HepG2 (cell line): Measurements from ENCODE around the gene SPATA25. TPM values are rescaled to one million over a fixed set of nuclear protein-coding genes. Genes with fewer than 3 reads are reported as not detected.

Source experiments
- AHR ChIP-seq: IDR thresholded peaks from 2 replicates; pipeline ENCODE4 v1.6.1; 2018; ENCODE audit warnings: missing genetic modification reagents, missing compliant biosample characterization
- ARHGAP35 ChIP-seq: sonication (generic); formaldehyde crosslinking; IDR thresholded peaks from 2 replicates; pipeline ENCODE4 v1.9.0; 2022; ENCODE audit warnings: mild to moderate bottlenecking, inconsistent platforms, moderate library complexity, missing genetic modification reagents, borderline replicate concordance
- ATF7 ChIP-seq, 2 experiments: fragments of 450-650 bp in 1 of 2; sonication (generic) in 1 of 2; formaldehyde crosslinking in 1 of 2; IDR thresholded peaks; 2 replicates each; pipeline versions ENCODE4 v1.4.0 to v1.6.1; 2016 to 2020; ENCODE audit warnings: antibody characterized with exemption in 1 of 2, mild to moderate bottlenecking in 1 of 2, missing genetic modification reagents in 1 of 2
- BHLHE40 ChIP-seq: IDR thresholded peaks from 2 replicates; pipeline ENCODE4 v1.6.1; 2011; ENCODE audit warnings: low read length, improper control_type of control experiment
- CBX1 ChIP-seq: IDR thresholded peaks from one replicate; pipeline ENCODE4 v1.6.1; 2016; ENCODE audit warnings: antibody characterized with exemption, low read depth
- CREB1 ChIP-seq, 2 experiments: fragments of 450-650 bp in 1 of 2; IDR thresholded peaks; 2 replicates each; pipeline ENCODE4 v1.6.1; 2016 to 2017; ENCODE audit warnings: control low read depth in 1 of 2, mild to moderate bottlenecking in 1 of 2, missing compliant biosample characterization in 1 of 2, missing genetic modification characterization in 1 of 2
- GATAD1 ChIP-seq: IDR thresholded peaks from 2 replicates; pipeline ENCODE4 v1.6.1; 2016; ENCODE audit warnings: missing genetic modification reagents, missing compliant biosample characterization
- HDAC1 ChIP-seq: sonication (generic); formaldehyde crosslinking; IDR thresholded peaks from 2 replicates; pipeline ENCODE4 v1.5.1; 2020; ENCODE audit warnings: mild to moderate bottlenecking, missing genetic modification reagents
- HMG20B ChIP-seq: conservative IDR thresholded peaks from 2 replicates; pipeline ENCODE4 v1.6.1; 2016; ENCODE audit warnings: missing genetic modification reagents, missing compliant biosample characterization
- HMGA1 ChIP-seq: sonication (generic); formaldehyde crosslinking; conservative IDR thresholded peaks from 2 replicates; pipeline ENCODE4 v1.4.0; 2020; ENCODE audit warnings: missing genetic modification reagents
- MED1 ChIP-seq: sonication (generic); formaldehyde crosslinking; IDR thresholded peaks from 2 replicates; pipeline ENCODE4 v1.4.0; 2020; ENCODE audit warnings: missing genetic modification reagents
- MEIS2 ChIP-seq: sonication (generic); formaldehyde crosslinking; IDR thresholded peaks from 2 replicates; pipeline ENCODE4 v1.9.0; 2021; ENCODE audit warnings: mild to moderate bottlenecking, missing genetic modification reagents
- MLLT10 ChIP-seq: sonication (generic); formaldehyde crosslinking; IDR thresholded peaks from 2 replicates; pipeline ENCODE4 v1.4.0; 2020; ENCODE audit warnings: missing genetic modification reagents
- MYC ChIP-seq: sonication (generic); formaldehyde crosslinking; IDR thresholded peaks from 2 replicates; pipeline ENCODE4 v1.9.0; 2021; ENCODE audit warnings: missing genetic modification reagents, borderline replicate concordance
- NCOA2 ChIP-seq: sonication (generic); formaldehyde crosslinking; IDR thresholded peaks from 2 replicates; pipeline ENCODE4 v1.8.0; 2022; ENCODE audit warnings: inconsistent platforms
- NFKB2 ChIP-seq: sonication (generic); formaldehyde crosslinking; IDR thresholded peaks from 2 replicates; pipeline ENCODE4 v1.4.0; 2020; ENCODE audit warnings: missing genetic modification reagents, borderline replicate concordance
- SMAD3 ChIP-seq: sonication (generic); formaldehyde crosslinking; IDR thresholded peaks from 2 replicates; pipeline ENCODE4 v1.4.0; 2020; ENCODE audit warnings: missing genetic modification reagents
- TAF1 ChIP-seq: sonication (generic); formaldehyde crosslinking; IDR thresholded peaks from 2 replicates; pipeline ENCODE4 v1.4.0; 2020; ENCODE audit warnings: missing genetic modification reagents
- TCF7 ChIP-seq: sonication (generic); IDR thresholded peaks from 2 replicates; pipeline ENCODE4 v1.6.1; 2016; ENCODE audit warnings: antibody characterized with exemption, low read depth
- TGIF2 ChIP-seq: IDR thresholded peaks from 2 replicates; pipeline ENCODE4 v1.6.1; 2016; ENCODE audit warnings: control low read depth, missing compliant biosample characterization
- ZFX ChIP-seq: sonication (generic); formaldehyde crosslinking; IDR thresholded peaks from 2 replicates; pipeline ENCODE4 v1.4.0; 2020; ENCODE audit warnings: mild to moderate bottlenecking, low read depth, missing genetic modification reagents, moderate library complexity
- ZFY ChIP-seq: sonication (generic); formaldehyde crosslinking; IDR thresholded peaks from 2 replicates; pipeline ENCODE4 v1.4.0; 2020; ENCODE audit warnings: missing genetic modification reagents
- polyA plus RNA-seq, 8 experiments: library from polyadenylated mRNA; depleted of rRNA in 3 of 8; stranded (reverse) in 7 of 8; unstranded in 1 of 8; fragments of >200 nt; fragmentation: Illumina TruSeq in 4 of 8; extraction: Trizol in 4 of 8; gene quantifications; 2 replicates each; pipeline versions ENCODE4 v1.2.1 to v1.2.3, GENCODE V29; 2011 to 2016; ENCODE audit warnings: low read depth in 4 of 8, missing spikeins in 1 of 8, mixed read lengths in 1 of 8; ENCODE audit not compliant: insufficient read depth in 1 of 8
- total RNA-seq, 5 experiments: library from RNA; depleted of rRNA; stranded (reverse); fragments of >200 nt; fragmentation: Illumina TruSeq; extraction: Trizol; gene quantifications; 2 replicates each; pipeline ENCODE4 v1.2.3, GENCODE V29; 2016; ENCODE audit warnings: low read depth in 1 of 5
- TF ChIP-seq, protein P1 (sequence below): sonication (generic); formaldehyde crosslinking; IDR thresholded peaks from 2 replicates; pipeline ENCODE4 v1.5.1; 2020; ENCODE audit warnings: mild to moderate bottlenecking, missing genetic modification reagents

The SPATA25 gene
- total and polyA plus RNA-seq, 2 of the 13 experiments (the other 11 are each of a cell fraction or from before 2014, with no cell fraction given) = 4.8 to 7.6 TPM

DNA sequence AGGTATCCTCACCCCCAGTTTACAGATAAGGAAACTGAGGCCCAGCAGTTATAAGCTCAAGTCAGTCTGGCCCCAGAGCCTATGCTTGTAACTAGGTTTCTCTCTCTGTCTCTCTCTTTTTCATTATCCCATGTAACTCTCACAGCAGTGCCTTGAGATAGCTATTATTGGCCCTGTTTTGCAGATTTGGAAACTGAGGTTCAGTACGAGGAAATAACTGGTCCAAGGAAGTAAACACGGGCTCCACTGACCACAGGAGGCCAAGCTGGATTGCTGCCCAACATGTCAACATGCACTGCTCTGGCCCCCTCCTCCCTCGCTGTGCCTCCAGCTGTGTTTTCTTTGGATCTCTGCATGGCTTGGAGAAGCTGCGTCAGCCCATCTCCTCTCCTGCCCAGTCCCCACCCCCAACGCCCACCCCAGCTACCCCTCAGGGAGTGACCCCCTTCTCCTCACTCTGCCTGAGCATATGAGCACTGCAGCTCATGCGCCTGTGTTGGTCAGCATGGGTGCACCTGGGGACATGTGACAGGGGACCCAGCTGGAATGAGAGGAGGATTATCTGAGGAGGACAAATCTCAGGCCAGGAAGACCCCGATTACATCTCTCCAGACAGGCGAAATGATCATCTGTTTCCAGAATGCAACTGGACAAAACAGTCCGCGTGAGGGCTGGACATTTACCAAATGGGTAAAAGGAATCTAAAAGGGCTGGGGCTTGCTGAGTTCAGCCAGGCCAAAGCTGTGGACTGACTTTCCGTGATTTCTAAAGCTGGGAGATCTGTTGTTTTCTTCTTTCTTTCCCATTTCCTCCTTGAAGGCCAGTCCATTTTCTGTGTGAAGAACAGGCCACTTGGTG lies 32.3 kb upstream of the SPATA25 start (continued):
- TF ChIP-seq HMG20B (no peak), MEIS2 (peak; percentile 70; the same call in 1 of the 2 replicates), MED1 (CRISPR knock-in tag) (peak; percentile 69), NFKB2 (CRISPR knock-in tag) (peak; percentile 58; the same call in 1 of the 2 replicates), NCOA2 (0 out of 2 replicates have a peak, but pooled peaks have one; percentile 30), TAF1 (CRISPR knock-in tag) (0 out of 2 replicates have a peak, but pooled peaks have one; percentile 1), GATAD1 (CRISPR knock-in tag) (0 out of 2 replicates have a peak, but pooled peaks have one; percentile 22), HDAC1 (CRISPR knock-in tag) (peak; percentile 77), ZFY (0 out of 2 replicates have a peak, but pooled peaks have one; percentile 33), ARHGAP35 (no peak), HMGA1 (CRISPR knock-in tag) (no peak), CREB1 (IDR thresholded peaks at IDR 0.05) (no peak), CREB1 (CRISPR knock-in tag; IDR thresholded peaks at IDR 0.05) (no peak), CBX1 (no peak), TCF7 (no peak), MYC (CRISPR knock-in tag) (peak; percentile 36; the same call in 1 of the 2 replicates), MLLT10 (CRISPR knock-in tag) (no peak), BHLHE40 (no peak), AHR (CRISPR knock-in tag) (no peak), ATF7 (IDR thresholded peaks at IDR 0.05) (no peak), ATF7 (CRISPR knock-in tag; IDR thresholded peaks at IDR 0.05) (no peak), TGIF2 (CRISPR knock-in tag) (no peak), ZFX (CRISPR knock-in tag) (peak; percentile 32), SMAD3 (no peak)
- TF ChIP-seq, protein P1, sequence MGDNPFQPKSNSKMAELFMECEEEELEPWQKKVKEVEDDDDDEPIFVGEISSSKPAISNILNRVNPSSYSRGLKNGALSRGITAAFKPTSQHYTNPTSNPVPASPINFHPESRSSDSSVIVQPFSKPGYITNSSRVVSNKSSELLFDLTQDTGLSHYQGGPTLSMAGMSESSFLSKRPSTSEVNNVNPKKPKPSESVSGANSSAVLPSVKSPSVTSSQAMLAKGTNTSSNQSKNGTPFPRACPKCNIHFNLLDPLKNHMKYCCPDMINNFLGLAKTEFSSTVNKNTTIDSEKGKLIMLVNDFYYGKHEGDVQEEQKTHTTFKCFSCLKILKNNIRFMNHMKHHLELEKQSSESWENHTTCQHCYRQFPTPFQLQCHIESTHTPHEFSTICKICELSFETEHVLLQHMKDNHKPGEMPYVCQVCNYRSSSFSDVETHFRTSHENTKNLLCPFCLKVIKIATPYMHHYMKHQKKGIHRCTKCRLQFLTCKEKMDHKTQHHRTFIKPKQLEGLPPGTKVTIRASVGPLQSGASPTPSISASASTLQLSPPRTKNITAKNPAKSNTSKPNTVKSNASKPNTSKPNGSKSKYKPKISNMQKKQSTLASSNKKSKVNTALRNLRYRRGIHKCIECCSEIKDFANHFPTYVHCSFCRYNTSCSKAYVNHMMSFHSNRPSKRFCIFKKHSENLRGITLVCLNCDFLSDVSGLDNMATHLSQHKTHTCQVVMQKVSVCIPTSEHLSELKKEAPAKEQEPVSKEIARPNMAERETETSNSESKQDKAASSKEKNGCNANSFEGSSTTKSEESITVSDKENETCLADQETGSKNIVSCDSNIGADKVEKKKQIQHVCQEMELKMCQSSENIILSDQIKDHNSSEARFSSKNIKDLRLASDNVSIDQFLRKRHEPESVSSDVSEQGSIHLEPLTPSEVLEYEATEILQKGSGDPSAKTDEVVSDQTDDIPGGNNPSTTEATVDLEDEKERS (CRISPR knock-in tag) = peak; percentile 31; the same call in 1 of the 2 replicates
